A673 (cell line): ENCODE results near the gene CAMK2G.

Experiments used
- CTCF ChIP-seq: fragments of 300-800, 200-600 bp; sonication (generic); conservative IDR thresholded peaks from 2 replicates; pipeline ENCODE4 v1.5.1; 2017; ENCODE audit warnings: low read depth, mild to moderate bottlenecking, antibody characterized with exemption, low read length, moderate library complexity, mixed read lengths
- EZH2 ChIP-seq: fragments of 200-600 bp; sonication (generic); IDR thresholded peaks from 2 replicates; pipeline ENCODE4 v1.6.1; 2017; ENCODE audit warnings: borderline replicate concordance, low read depth, mild to moderate bottlenecking, mixed read lengths, antibody characterized with exemption, low read length; ENCODE audit not compliant: poor library complexity, severe bottlenecking

- TF ChIP-seq CTCF (no peak), EZH2 (no peak)
Measured at GRCh38 chr10:73801253-73801590, 73.1 kb downstream of the CAMK2G start.
